PC-3 (cell line): ENCODE data around the gene LRRC3B. TPM values are rescaled to one million over a fixed set of nuclear protein-coding genes. Genes with fewer than 3 reads are reported as not detected.

Experiments used
- ATAC-seq: fragments of 200-7000 bp; cut with Tn5 transposase; 2 replicates; pipeline ENCODE4 v1.9.1; 2020; ENCODE audit warnings: mild to moderate bottlenecking, moderate library complexity
- BruUV-seq: library from RNA; stranded (reverse); fragments of 400-500 nt; replicated peaks from 2 replicates; lab custom pipeline; 2021; lab: Mats Ljungman, UMichigan
- CTCF ChIA-PET: fragments of 300-600 bp; sonication (Branson Sonifier 250); formaldehyde crosslinking; loops from one replicate; lab custom pipeline; 2022; ENCODE audit warnings: antibody characterized with exemption; lab: Charles Lee
- POLR2A ChIA-PET: fragments of 300-600 bp; sonication (Branson Sonifier 250); formaldehyde crosslinking; loops from one replicate; lab custom pipeline; 2022; ENCODE audit warnings: antibody characterized with exemption; ENCODE audit not compliant: unreplicated experiment; lab: Charles Lee
- DNase-seq: peaks from one replicate; pipeline ENCODE4 v3.0.0-alpha.2; 2015
- H2AFZ ChIP-seq: fragments of 300-600 bp; sonication (generic); 2 replicates; pipeline ENCODE4 v1.6.0; 2016; ENCODE audit warnings: antibody characterized with exemption, low read length
- H3F3A ChIP-seq: fragments of 300-600 bp; sonication (generic); one replicate; pipeline ENCODE4 v1.6.0; 2017; ENCODE audit warnings: antibody characterized with exemption, low read length, control low read depth, mild to moderate bottlenecking; ENCODE audit not compliant: unreplicated experiment
- H3K27ac ChIP-seq: fragments of 300-600 bp; sonication (generic); 2 replicates; pipeline ENCODE4 v1.5.1; 2016; ENCODE audit warnings: mild to moderate bottlenecking, low read length
- H3K27me3 ChIP-seq: fragments of 300-600 bp; sonication (generic); 2 replicates; pipeline ENCODE4 v1.6.1; 2016; ENCODE audit warnings: low read length, mixed read lengths
- H3K36me3 ChIP-seq: fragments of 300-600 bp; sonication (generic); 2 replicates; pipeline ENCODE4 v1.6.1; 2016; ENCODE audit warnings: low read depth, mixed run types, low read length, mixed read lengths
- H3K4me1 ChIP-seq: fragments of 300-600 bp; sonication (generic); 2 replicates; pipeline ENCODE4 v1.5.1; 2016; ENCODE audit warnings: low read length; ENCODE audit not compliant: insufficient read depth
- H3K4me2 ChIP-seq: fragments of 300-600 bp; sonication (generic); 2 replicates; pipeline ENCODE4 v1.6.0; 2016; ENCODE audit warnings: low read length
- H3K4me3 ChIP-seq: fragments of 300-600 bp; sonication (generic); 2 replicates; pipeline ENCODE4 v1.5.1; 2016; ENCODE audit warnings: mild to moderate bottlenecking, low read length, mixed read lengths
- H3K79me2 ChIP-seq: fragments of 300-600 bp; sonication (generic); 2 replicates; pipeline ENCODE4 v1.6.1; 2017; ENCODE audit warnings: low read length, mixed read lengths
- H3K9ac ChIP-seq: fragments of 300-600 bp; sonication (generic); 2 replicates; pipeline ENCODE4 v1.6.0; 2016; ENCODE audit warnings: mild to moderate bottlenecking, low read length
- H3K9me2 ChIP-seq: fragments of 300-600 bp; sonication (generic); replicated peaks from 2 replicates; pipeline ENCODE4 v1.6.1; 2016; ENCODE audit warnings: mixed run types, low read length, mixed read lengths
- H3K9me3 ChIP-seq: fragments of 300-600 bp; sonication (generic); 2 replicates; pipeline ENCODE4 v1.6.1; 2016; ENCODE audit warnings: low read length, mixed read lengths
- H4K20me1 ChIP-seq: fragments of 300-600 bp; sonication (generic); 2 replicates; pipeline ENCODE4 v1.6.1; 2016; ENCODE audit warnings: low read length, mixed read lengths
- EZH2 ChIP-seq: fragments of 300-600 bp; sonication (generic); IDR thresholded peaks from one replicate; pipeline ENCODE4 v1.6.1; 2017; ENCODE audit warnings: antibody characterized with exemption, mild to moderate bottlenecking, low read length; ENCODE audit not compliant: unreplicated experiment
- EZH2phosphoT487 ChIP-seq: fragments of 300-600 bp; sonication (generic); IDR thresholded peaks from 2 replicates; pipeline ENCODE4 v1.6.1; 2018; ENCODE audit warnings: mild to moderate bottlenecking, antibody characterized with exemption, low read length, borderline replicate concordance
- intact Hi-C: fragments of 100-400 bp; cut with micrococcal nuclease; formaldehyde crosslinking; loops from 2 replicates; pipeline ENCODE4 v1.9.0; 2023
- total RNA-seq: library from RNA; depleted of rRNA; stranded (reverse); fragments of >200 nt; gene quantifications from 2 replicates; pipeline ENCODE4 v1.2.3, GENCODE V29; 2014
- TF ChIP-seq, protein P1 (sequence below): fragments of 300-600 bp; sonication (generic); conservative IDR thresholded peaks from 2 replicates; pipeline ENCODE4 v1.5.1; 2017; ENCODE audit warnings: antibody characterized with exemption, low read depth, mild to moderate bottlenecking, low read length

Gene LRRC3B
- total RNA-seq, 1 experiment from 2014 or later = not detected

GRCh38 chr3:26621176-26621575, 1.4 kb upstream of the LRRC3B start:
- no peak overlapping the region for H3K9ac ChIP-seq
- no peak for TF ChIP-seq EZH2
- TF ChIP-seq EZH2phosphoT487 = no peak
- TF ChIP-seq, protein P1, sequence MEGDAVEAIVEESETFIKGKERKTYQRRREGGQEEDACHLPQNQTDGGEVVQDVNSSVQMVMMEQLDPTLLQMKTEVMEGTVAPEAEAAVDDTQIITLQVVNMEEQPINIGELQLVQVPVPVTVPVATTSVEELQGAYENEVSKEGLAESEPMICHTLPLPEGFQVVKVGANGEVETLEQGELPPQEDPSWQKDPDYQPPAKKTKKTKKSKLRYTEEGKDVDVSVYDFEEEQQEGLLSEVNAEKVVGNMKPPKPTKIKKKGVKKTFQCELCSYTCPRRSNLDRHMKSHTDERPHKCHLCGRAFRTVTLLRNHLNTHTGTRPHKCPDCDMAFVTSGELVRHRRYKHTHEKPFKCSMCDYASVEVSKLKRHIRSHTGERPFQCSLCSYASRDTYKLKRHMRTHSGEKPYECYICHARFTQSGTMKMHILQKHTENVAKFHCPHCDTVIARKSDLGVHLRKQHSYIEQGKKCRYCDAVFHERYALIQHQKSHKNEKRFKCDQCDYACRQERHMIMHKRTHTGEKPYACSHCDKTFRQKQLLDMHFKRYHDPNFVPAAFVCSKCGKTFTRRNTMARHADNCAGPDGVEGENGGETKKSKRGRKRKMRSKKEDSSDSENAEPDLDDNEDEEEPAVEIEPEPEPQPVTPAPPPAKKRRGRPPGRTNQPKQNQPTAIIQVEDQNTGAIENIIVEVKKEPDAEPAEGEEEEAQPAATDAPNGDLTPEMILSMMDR = no peak
- CTCF ChIA-PET = no interaction called here
- DNase-seq (no peak), ATAC-seq (no peak)
- peaks cover 4% of the 10 kb centered on the region; the same call in 1 of the 2 replicates for H3K27me3 ChIP-seq
- BruUV-seq = no TSS peak
- no peak overlapping the region for H3K4me3 ChIP-seq
- H3K79me2 ChIP-seq = no peaks in the 10 kb centered on the region
- no peaks in the 10 kb centered on the region for H3K9me2 ChIP-seq
- no peak overlapping the region for H3K27ac ChIP-seq
- H3F3A ChIP-seq = no peaks in the 10 kb centered on the region
- intact Hi-C loops = no loop called here
- H3K9me3 ChIP-seq = peaks cover 19% of the 10 kb centered on the region; the same call in 1 of the 2 replicates
- no peaks in the 10 kb centered on the region for H3K4me1 ChIP-seq
- H3K4me2 ChIP-seq = no peak overlapping the region
- POLR2A ChIA-PET = no interaction called here
- no peak overlapping the region for H2AFZ ChIP-seq
- no peaks in the 10 kb centered on the region for H3K36me3 ChIP-seq
- no peaks in the 10 kb centered on the region for H4K20me1 ChIP-seq

DNA sequence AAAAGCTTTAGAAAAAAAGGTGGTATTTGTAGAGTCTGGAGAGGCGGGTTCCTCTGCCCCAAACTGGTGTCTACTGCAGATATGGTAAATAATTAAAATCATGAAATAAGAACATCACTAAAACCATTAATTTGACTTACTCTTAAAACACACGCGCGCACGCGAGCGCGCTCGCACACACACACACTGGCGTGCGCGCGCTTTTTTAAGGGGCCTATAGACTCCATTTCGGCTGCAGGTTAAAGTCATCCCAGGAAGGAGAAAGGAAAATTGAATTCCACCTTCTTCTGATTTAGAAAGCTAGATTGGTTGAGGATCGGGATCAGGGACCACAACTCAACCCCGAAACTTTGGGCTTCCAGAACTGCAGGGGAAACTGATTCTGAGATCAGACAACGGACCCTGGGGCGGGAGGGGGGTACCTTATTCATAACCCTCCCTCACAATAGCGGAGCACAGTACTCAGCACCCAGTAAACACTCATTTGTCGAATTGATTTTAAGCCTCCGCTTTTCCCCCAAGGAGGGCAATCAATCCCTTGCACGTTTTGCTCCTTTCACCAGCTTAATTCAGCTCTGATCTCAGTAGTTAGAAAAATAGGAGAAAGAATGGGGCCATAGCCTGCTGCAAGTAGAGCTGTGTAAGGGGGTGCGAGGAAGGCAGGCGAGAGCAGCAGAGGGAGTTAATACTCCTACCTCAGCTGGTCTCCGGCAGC, 509 bp upstream of the LRRC3B start:
- Histone ChIP-seq H3K79me2 (no peaks in the 10 kb centered on the region), H3K27ac (no peak overlapping the region), H2AFZ (no peak overlapping the region), H3K4me3 (no peak overlapping the region), H3F3A (no peaks in the 10 kb centered on the region), H3K4me1 (no peaks in the 10 kb centered on the region), H3K9me3 (peaks cover 18% of the 10 kb centered on the region), H3K27me3 (peaks cover 4% of the 10 kb centered on the region; the same call in 1 of the 2 replicates), H4K20me1 (no peaks in the 10 kb centered on the region), H3K4me2 (no peak overlapping the region), H3K9ac (no peak overlapping the region), H3K36me3 (no peaks in the 10 kb centered on the region), H3K9me2 (no peaks in the 10 kb centered on the region)
- ATAC-seq = no peak
- DNase-seq = no peak
- TF ChIP-seq, protein P1 = no peak
- TF ChIP-seq EZH2phosphoT487 = no peak
- TF ChIP-seq EZH2 = no peak
- ChIA-PET CTCF (no interaction called here), POLR2A (no interaction called here)
- intact Hi-C loops = no loop called here
- BruUV-seq = no TSS peak
